ENCODE measurements around the gene PAQR9. TPM values are rescaled to one million over a fixed set of nuclear protein-coding genes. Genes with fewer than 3 reads are reported as not detected.

PAQR9 gene
- total and polyA plus RNA-seq, 2 of the 13 experiments (the other 11 are each of a cell fraction or from before 2014, with no cell fraction given): 3.7 to 10.3 TPM

DNA sequence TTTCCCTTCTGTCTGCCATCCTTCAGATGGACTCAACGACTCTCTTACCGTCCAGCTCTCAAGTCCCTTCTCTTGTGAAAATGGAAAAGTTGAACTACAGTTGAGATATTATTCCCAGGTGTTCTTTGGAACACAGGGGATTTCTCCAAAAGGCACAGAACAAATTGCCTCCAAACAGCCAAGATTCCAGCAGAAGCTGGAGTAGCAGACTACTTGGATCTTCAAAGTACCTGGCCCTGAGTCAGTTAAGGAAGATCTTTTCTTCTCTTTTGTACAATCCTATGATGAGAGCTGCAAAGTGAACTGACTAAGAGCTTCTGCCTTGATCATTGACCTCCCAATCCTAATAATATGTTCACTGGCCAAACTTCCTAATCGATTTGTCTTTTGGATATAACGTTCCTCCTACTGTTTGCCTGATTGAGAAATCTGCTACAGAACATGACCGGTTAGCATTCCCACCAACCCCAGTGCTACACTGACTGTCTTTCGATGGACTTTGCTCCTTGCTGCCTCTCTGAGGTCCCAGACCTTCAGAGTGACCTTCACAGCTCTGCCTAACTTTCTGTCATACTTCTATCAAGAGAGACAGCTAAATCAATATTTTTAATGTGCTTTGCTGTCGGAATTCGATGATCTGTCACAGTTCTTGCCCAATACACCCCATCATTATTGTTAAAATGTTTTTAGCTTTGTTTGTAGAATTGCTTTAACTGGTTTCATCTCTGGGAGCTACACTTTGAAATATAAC is 21.9 kb downstream of the PAQR9 start (continued):
- peak; percentile 78; the same call in 1 of the 2 replicates for TF ChIP-seq ZNF292 (CRISPR knock-in tag; IDR thresholded peaks at IDR 0.05; ENCODE audit: borderline replicate concordance, low read depth)
- no peak for TF ChIP-seq TCF7L2 (IDR thresholded peaks at IDR 0.05; ENCODE audit: low read depth, low read length)
- peak; percentile 14; the same call in 1 of the 3 replicates for TF ChIP-seq MXI1 (IDR thresholded peaks at IDR 0.05; ENCODE audit: borderline replicate concordance, low read depth, low read length)
- TF ChIP-seq, protein P1, sequence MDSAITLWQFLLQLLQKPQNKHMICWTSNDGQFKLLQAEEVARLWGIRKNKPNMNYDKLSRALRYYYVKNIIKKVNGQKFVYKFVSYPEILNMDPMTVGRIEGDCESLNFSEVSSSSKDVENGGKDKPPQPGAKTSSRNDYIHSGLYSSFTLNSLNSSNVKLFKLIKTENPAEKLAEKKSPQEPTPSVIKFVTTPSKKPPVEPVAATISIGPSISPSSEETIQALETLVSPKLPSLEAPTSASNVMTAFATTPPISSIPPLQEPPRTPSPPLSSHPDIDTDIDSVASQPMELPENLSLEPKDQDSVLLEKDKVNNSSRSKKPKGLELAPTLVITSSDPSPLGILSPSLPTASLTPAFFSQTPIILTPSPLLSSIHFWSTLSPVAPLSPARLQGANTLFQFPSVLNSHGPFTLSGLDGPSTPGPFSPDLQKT (CRISPR knock-in tag; IDR thresholded peaks at IDR 0.05; ENCODE audit: borderline replicate concordance): no peak
- no peak for TF ChIP-seq PAWR (CRISPR knock-in tag; IDR thresholded peaks at IDR 0.05; ENCODE audit: borderline replicate concordance)
- no peak for TF ChIP-seq IKZF4 (CRISPR knock-in tag; IDR thresholded peaks at IDR 0.05; ENCODE audit: borderline replicate concordance, low read depth, not compliant biosample characterization)
- TF ChIP-seq, protein P2, sequence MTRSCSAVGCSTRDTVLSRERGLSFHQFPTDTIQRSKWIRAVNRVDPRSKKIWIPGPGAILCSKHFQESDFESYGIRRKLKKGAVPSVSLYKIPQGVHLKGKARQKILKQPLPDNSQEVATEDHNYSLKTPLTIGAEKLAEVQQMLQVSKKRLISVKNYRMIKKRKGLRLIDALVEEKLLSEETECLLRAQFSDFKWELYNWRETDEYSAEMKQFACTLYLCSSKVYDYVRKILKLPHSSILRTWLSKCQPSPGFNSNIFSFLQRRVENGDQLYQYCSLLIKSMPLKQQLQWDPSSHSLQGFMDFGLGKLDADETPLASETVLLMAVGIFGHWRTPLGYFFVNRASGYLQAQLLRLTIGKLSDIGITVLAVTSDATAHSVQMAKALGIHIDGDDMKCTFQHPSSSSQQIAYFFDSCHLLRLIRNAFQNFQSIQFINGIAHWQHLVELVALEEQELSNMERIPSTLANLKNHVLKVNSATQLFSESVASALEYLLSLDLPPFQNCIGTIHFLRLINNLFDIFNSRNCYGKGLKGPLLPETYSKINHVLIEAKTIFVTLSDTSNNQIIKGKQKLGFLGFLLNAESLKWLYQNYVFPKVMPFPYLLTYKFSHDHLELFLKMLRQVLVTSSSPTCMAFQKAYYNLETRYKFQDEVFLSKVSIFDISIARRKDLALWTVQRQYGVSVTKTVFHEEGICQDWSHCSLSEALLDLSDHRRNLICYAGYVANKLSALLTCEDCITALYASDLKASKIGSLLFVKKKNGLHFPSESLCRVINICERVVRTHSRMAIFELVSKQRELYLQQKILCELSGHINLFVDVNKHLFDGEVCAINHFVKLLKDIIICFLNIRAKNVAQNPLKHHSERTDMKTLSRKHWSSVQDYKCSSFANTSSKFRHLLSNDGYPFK (CRISPR knock-in tag; IDR thresholded peaks at IDR 0.05; ENCODE audit: borderline replicate concordance): no peak
- TF ChIP-seq ZC3H4 (CRISPR knock-in tag; IDR thresholded peaks at IDR 0.05; ENCODE audit: borderline replicate concordance): no peak
- TF ChIP-seq SOX13 (IDR thresholded peaks at IDR 0.05): peak; percentile 90
- peak in 1 of 2 experiments; percentile 91; a peak in 2 of 4 replicates for TF ChIP-seq SOX13 (CRISPR knock-in tag; conservative IDR thresholded peaks at IDR 0.05 in 1 of 2, IDR thresholded peaks at IDR 0.05 in 1 of 2)
- TF ChIP-seq, protein P3, sequence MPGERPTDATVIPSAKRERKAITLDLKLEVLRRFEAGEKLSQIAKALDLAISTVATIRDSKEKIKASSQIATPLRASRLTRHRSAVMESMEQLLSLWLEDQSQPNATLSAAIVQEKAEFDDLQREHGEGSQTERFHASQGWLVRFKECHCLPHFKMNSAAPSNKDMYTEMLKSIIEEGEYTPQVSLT (CRISPR knock-in tag; IDR thresholded peaks at IDR 0.05; ENCODE audit: borderline replicate concordance, low read depth): no peak
- TF ChIP-seq, protein P4, sequence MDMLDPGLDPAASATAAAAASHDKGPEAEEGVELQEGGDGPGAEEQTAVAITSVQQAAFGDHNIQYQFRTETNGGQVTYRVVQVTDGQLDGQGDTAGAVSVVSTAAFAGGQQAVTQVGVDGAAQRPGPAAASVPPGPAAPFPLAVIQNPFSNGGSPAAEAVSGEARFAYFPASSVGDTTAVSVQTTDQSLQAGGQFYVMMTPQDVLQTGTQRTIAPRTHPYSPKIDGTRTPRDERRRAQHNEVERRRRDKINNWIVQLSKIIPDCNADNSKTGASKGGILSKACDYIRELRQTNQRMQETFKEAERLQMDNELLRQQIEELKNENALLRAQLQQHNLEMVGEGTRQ (IDR thresholded peaks at IDR 0.05; ENCODE audit: low read depth, low read length): no peak
- TF ChIP-seq, protein P4 (CRISPR knock-in tag; IDR thresholded peaks at IDR 0.05; ENCODE audit: borderline replicate concordance): no peak
- TF ChIP-seq TARDBP (CRISPR knock-in tag; IDR thresholded peaks at IDR 0.05): peak; percentile 92
- no peak for TF ChIP-seq FIP1L1 (IDR thresholded peaks at IDR 0.05; ENCODE audit: borderline replicate concordance, insufficient read depth, low read depth, low read length)
- no peak for TF ChIP-seq ZNF260 (CRISPR knock-in tag; IDR thresholded peaks at IDR 0.05; ENCODE audit: borderline replicate concordance, low read depth)
- peak; percentile 63; the same call in 1 of the 2 replicates for TF ChIP-seq ATF1 (CRISPR knock-in tag; IDR thresholded peaks at IDR 0.05)
- no peak for TF ChIP-seq SRSF9 (IDR thresholded peaks at IDR 0.05; ENCODE audit: borderline replicate concordance, insufficient read depth, low read depth, low read length, poor library complexity, severe bottlenecking)
- TF ChIP-seq KLF6 (CRISPR knock-in tag; IDR thresholded peaks at IDR 0.05): no peak
- no peak for TF ChIP-seq ELF4 (CRISPR knock-in tag; IDR thresholded peaks at IDR 0.05; ENCODE audit: borderline replicate concordance)
- TF ChIP-seq TOPORS (CRISPR knock-in tag; IDR thresholded peaks at IDR 0.05): peak; percentile 50; the same call in 1 of the 2 replicates
- TF ChIP-seq PRPF4 (IDR thresholded peaks at IDR 0.05; ENCODE audit: low read depth, low read length, poor library complexity, severe bottlenecking): no peak
